Brain pericyte (primary cell): ENCODE measurements around the gene PHGDH.

Experiments
- DNase-seq: peaks from one replicate; pipeline ENCODE4 v3.0.0-alpha.2; 2012; ENCODE audit warnings: low read depth, low spot score

The PHGDH gene

DNA sequence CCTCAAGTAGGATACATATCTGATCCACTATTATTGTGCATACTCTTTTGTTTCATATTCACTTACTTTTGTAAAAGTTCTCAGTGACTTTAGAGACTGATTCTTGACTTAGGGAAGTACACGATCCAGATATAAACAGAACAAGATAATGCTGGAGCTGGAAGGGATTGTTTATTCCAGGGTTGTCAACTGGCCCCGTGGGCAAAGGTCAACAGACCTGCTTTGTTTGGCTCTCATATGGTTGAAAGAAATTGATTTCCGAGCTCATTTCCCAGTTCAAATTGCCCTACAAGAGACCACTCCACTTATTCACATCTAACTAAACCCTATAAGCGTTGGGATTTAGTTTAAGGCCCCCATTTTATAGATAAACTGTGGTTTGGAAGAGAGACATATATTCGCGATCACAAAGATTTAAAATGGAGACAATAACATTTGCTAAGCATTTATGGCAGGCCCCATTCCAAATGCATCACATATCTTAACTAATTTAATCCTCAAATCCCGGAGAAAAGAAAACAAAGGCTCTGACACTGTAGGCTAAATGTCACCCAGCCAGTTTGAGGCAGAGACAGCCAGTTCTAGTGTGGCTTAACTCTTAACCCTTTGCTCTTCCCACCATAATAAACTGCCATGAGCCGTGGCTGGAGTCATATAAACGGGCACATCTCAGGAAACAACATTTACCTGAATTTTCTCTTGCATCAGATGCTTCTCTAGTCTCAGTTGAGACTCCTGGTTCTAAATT, 78.9 kb downstream of the PHGDH start:
- no peak for DNase-seq

GRCh38 chr1:119791377-119791776, 79.6 kb downstream of the PHGDH start:
- DNase-seq = no peak
